GM19328 (cell line): ENCODE measurements around the gene ERFL.
"Not testable (repeated sequence)": the region's sequence is repeated elsewhere in the genome, so short reads cannot be mapped to it uniquely, and the experiment has no call there.

Source experiments
- ATAC-seq: cut with Tn5 transposase; IDR thresholded peaks from one replicate; pipeline ENCODE4 v1.9.1; 2021; ENCODE audit warnings: mild to moderate bottlenecking, moderate library complexity; ENCODE audit not compliant: unreplicated experiment

Gene ERFL

DNA sequence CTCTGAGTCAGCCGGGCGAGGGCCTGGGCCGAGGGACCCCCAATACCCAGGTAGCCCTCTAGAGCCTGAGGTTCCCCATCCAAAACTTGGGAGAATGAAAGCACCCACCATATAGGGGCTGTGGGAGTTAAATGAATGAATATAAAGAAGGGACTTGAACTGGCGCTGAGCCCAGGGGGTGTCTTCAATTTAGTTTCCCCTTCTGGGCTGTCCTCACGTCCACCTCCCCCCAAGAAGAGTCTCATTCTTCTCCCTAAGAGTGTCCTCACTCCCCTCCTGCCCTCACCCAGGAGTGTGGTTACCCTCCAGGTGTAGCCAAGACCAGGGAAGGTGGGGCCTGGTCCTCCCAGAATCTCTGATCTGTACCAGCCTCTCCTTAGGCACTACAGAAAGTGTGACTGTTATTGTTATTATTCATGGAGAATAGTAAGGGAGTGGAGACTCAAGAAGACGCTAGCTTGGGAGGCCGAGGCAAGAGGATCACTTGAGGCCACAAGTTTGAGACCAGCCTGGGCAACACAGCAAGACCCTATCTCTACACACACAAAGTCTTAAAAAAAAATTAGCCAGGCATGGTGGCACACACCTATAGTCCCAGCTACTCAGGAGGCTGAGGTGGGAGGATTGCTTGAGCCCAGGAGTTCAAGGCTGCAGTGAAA, 48.5 kb downstream of the ERFL start:
- no peak for ATAC-seq

DNA sequence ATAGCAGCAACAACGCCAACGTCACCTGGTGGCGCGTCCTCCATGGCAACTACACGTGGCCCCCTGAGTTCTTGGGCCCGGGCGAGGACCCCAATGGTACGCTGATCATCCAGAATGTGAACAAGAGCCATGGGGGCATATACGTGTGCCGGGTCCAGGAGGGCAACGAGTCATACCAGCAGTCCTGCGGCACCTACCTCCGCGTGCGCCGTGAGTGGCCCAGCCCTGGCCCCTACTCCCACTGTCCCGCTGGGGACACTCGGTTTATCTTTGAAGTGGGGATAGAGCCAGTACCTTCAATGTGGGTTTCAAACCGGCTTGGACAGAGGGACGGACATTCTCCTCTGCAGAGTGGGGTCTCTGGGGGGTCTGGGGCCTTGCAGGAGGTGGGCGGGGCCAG, 49.2 kb downstream of the ERFL start:
- no peak for ATAC-seq

DNA sequence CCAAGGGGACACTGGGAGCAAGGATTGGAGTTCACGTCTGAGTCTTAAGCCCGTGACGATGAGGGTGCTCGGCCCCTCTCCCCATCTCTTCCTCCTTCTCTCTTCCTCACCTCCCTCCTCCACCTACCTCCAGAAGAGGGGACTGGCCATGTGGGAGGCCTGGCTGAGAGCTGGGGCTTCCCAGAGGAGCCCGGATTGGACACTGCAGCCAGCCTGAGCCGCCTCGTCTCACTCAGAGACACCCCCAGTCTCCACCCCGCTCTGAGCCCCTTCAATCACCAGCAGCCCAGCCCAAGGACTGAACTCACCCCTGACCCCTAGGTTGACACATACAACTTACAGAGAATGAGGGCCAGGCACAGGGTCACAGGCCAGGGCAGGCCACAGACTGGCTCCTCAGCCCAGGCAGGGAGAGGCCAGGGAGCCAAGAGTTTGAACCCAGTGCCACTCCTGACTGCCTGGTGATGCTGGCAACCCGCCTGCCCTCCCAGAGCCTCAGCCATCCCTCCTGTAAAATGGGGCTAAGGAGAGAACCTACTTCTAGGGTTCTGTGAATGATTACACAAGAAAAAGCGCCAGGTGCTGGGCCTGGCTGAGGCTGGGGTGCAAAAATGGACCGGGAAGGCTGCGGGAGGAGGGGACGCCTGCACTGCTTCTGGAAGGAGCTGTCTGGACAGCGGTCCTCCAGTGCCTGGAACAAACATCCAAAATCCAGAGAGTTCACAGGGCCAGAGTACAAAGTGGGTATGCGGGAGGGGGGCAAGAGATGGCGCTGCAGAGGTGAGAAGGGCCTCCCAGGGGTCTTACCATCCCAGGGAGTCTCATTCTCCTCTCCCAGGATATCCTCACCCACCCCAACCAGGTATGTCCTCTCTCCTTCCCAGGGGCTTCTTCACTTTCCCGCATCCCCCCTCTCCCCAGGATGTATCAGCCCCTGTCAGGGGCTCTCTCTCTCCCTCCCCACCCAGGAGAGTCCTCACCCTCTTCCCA, 50.0 kb downstream of the ERFL start:
- ATAC-seq = no peak

DNA sequence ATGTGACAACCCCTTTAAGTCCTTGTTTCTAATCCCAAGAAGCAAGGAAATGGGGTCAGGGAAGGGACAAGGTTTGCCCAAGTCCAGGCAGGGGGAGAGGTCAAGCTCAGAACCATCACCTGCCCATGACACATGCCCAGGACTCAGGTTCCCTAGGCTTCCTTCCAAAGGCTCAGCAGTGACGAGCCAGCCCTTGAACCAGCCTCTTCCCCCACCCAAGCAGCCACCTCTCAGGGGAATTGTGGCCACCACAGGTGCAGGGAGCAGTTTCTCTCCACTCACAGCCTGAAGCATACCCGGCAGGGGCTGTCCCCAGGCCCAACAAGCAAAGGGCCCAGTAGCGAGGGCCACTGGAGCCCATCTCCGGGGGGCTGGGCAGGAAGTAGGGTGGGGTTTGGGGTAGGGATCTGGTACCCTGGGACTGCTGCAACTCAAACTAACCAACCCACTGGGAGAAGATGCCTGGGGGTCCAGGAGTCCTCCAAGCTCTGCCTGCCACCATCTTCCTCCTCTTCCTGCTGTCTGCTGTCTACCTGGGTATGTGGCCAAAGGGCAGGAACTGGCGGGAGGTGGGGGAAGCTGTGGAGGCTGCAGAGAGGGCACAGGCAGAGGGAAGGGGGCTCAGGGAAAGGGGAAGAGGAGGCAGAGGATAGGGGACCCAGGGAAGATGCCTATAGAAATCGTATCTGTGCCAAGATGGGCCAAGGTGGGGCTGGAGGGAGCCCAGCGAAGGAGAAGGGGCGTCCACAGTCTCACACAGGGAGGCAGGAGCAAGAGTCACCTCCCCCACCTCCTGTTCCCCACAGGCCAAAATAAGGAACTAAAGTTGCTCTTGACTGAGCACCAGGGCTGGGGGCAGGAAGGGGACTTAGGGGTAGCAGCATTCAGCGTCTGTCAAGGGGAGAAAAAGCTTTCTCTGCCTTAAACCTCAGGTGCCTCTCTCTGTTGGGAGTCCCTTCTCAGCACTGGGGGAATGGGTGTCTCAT, 51.1 kb downstream of the ERFL start, which contains the start of gene CD79A:
TSS of gene CD79A (plus strand) at position 433 of the 986 bp plus-strand sequence. CDS start at position 459, 26 bp downstream.
- ATAC-seq = peak; percentile 65

DNA sequence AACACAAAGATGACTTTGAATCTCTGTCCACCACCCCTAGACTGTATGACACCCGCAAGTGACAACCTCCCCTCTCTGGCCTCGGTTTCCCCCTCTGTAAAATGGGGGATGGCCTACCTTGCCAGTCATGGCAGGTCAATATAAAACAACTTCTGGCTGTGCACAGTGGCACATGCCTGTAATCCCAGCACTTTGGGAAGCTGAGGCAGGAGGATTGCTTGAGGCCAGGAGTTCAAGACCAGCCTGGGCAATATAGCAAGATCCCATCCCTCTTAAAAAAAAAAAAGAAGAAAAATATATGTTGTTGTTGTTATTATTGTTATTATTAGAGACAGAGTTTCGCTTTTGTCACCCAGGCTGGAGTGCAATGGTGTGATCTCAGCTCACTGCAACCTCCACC, 52.3 kb downstream of the ERFL start:
- ATAC-seq = not testable (repeated sequence)

DNA sequence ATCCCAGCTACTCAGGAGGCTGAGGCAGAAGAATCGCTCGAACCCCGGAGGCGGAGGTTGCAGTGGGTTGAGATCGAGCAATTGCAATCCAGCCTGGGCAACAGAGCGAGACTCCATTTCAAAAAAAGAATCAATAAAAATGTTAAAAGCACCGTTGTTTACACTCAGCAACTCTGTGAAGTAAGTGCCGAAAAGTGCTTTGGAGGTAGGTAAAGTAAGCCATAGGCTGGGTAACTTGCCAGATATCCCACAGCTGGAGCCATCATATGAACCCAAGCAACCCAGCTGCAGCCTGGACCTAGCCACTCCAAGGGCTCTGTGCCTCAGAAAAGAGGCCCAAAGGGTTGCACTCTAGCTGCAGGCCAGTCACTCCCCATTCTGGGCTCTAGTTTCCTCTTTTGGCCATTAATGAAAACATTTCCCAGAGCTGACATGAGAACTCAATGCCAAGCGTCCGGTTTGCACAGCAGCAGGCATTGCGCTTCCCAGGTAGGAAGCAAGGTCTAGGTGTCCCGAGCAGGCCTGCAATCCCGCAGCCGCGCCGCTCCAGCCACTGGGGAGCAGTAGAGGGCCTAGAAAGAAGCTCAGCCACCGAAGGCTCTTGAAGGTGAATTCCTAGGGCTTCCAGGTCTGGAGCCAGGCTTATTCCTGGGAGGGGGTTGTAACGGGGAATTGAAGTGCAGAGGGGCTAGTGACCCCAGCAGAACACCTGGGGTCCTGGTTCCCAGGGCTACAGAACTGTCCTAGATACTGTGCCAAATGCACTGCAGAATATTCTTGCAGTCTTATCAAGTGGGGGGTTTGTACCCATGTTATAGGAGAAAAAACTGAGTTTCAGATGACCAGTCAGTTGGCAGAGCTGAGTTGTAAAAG, 55.2 kb downstream of the ERFL start:
- ATAC-seq = no peak

DNA sequence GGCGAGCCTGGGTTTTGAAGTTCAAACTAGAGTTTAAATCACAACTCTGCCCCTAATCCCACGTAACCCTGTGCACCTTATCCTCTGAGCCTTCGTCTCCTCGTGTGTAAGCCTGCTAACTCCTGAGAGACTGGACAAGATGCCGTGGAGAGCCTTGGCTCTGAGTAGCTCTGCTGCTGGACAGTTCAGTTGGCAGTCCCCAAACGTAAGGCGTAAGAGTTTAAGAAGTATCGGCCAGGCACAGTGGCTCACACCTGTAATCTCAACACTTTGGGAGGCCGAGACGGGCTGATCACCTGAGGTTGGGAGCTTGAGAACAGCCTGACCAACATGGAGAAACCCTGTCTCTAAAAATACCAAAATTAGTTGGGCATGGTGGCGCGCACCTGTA, 55.9 kb downstream of the ERFL start:
- ATAC-seq = no peak

DNA sequence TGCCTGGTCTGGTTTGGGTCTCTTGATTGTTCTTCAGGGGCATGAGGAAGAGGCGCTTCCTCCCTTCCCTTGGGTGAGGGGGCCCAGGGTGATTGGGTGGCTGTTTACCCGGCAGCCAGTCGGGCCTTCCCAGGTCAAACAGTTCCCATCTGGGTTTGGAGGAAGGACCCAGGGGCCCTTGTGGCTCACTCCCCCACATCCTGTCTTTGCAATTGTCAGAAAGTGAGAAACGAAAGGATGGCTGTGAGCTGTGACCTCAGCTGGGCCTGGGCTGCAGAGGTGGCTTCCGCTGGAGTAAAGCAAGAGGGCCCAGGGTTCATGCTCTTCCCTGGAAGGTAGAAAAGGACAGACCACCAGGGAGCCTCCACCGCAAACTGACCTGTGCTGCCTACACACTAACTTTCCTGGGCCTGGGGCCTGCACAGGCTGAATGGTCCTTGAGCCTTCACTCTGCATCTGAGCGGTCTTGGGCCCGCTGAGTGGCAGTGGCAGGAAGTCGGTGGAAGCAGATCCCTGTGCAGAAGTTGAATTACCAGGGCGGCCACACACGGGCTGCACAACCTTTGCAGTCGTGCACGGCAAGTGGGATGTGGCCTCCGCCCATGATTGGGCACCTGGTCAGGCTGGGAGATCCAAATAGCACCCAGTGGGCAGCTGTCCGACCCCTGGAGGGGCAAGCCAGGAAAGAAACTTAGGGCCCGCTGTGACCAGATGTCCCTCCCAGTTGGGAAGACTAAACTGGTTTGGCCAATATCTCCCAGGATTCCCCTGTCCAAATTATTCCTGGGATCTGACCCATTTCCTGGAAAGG, 56.5 kb downstream of the ERFL start:
- no peak for ATAC-seq

DNA sequence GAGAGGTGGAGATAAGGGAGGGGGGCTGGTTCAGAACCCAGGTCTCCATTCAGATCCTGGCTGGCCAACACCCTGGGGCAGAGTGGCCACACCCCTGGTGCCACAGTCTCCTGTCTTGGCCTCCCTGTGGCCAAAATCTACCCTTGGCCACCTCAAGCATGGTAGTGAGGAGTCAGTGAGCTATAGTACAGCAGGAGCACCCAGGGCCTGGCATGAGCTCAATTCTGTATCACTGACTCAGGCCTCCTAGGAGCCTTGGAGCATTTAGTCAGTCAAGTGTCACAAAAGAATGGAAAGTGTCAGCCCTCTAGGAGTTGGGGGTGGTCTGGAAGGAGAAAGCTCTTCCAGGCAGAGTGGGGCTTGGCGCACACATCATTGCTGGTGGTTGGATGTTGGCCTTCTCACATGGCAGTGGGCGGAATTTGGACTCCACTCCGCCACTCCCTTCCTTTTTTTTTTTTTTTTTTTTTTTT, 57.8 kb downstream of the ERFL start:
- ATAC-seq = no peak

DNA sequence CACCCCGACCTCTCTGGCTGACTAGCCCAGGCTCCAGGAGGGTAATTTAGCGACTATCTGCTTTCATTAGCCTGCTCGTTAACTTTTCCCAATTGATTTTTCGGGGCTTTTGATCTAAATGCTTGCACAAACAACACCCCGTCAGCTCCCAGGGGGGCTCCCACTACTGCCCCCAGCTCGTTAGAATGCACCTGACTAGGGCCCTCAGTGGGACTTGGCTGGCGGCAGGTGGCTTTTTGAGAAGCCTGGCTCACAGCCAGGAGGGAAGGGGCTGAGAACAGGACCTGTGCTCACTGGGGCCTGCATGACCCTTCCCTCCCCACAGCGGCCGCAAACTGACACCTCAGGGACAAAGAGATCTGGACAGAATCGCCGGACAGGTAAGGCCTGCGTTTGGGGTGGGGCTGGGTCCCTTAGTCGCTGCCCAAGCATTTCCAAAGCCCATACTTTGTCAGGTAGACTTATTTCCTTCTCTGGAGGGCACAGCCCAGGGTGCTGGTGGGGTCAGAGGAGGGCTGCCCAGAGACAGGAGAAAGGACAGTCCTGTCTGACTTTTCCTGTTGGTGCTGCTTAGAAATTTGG, 58.8 kb downstream of the ERFL start:
- no peak for ATAC-seq

DNA sequence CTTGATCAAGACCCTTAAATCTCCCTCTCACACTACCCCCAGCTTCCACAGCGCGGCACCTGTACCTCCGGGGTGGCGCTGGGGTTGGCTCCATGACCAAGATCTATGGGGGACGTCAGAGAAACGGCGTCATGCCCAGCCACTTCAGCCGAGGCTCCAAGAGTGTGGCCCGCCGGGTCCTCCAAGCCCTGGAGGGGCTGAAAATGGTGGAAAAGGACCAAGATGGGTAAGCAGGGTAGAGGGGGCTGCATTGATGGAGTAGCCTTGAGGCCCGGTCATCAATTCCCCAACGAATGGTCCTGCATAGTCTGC, 59.3 kb downstream of the ERFL start:
- ATAC-seq = no peak

DNA sequence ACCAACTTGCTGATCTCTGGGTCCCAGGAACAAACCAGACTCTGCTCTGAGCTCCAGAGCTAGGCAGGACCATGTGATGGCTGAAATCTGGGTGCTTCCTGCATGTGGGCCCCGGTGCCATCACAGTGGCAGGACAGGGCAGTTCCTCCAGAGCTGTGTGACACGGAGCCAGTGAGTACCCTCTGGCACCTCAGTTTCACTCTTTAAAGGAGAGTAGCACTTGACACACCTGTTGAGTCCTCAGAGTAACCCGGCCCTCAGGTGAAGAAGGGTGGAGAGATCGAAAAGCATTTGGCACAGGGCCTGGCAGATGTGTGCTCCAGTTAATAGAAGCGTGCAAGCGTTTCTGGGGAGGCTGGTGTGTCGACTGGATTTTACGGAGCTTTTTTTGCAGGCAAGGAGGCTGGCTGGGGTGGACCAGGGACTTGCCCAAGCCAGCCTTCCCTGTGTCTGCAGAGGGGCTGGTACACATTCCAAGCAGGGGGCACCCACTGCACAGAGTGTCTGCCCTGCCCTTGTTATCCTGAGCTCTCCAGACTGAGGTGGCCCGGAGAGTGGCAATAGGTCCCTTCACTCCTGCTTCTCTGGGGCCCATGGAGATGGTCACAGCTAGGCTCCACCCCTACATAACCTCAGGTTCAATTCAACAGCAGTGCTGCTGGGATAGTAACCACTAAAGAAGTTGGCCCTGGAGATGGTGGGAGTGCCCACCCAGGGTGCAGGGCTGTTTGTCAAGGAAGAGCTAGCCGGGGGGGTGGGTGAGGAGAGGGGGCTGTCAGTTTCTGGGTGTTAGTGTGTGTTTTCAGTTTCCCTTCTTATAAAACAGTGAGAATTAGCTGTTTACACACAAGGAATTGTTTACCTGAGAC, 59.9 kb downstream of the ERFL start:
- no peak for ATAC-seq

DNA sequence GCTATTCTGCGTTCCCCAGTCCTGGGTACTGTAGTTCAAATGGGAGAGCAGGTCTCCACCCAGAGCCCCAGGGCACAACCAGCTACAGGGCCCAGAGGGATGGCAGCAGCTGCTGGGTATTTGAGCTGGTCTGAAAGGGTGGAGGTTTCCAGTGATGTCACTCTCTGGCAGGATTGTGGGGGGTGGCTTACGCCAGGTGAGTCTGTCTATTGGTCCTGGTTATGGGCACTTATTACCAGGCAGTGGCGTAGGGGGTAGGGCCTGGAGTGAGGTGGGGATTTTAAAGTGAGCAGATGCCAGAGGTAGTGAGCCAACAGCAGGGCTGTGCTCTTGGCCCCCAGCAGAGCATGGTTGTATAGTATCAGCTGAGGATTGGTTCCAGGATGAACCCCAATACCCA, 62.0 kb downstream of the ERFL start:
- no peak for ATAC-seq

DNA sequence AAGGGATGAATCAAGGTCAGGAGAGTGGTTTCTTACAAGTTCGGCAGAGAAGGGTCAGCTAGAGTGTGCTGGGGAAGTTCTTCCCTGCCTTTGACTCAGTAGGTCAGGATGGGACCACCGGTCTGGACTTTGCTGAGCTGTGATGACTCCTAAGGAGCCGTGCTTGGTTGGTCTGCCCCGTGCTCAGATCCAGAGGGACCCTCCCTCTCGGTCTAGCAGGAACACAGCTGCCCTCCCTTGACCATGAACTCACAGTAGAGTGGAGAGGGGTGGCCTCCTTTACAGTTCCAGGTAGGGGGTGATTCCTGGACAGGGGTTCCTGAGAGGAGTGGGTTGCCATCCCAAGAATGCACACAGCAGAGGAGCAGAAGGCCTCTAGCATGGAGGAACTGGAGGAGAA, 63.9 kb downstream of the ERFL start:
- no peak for ATAC-seq

DNA sequence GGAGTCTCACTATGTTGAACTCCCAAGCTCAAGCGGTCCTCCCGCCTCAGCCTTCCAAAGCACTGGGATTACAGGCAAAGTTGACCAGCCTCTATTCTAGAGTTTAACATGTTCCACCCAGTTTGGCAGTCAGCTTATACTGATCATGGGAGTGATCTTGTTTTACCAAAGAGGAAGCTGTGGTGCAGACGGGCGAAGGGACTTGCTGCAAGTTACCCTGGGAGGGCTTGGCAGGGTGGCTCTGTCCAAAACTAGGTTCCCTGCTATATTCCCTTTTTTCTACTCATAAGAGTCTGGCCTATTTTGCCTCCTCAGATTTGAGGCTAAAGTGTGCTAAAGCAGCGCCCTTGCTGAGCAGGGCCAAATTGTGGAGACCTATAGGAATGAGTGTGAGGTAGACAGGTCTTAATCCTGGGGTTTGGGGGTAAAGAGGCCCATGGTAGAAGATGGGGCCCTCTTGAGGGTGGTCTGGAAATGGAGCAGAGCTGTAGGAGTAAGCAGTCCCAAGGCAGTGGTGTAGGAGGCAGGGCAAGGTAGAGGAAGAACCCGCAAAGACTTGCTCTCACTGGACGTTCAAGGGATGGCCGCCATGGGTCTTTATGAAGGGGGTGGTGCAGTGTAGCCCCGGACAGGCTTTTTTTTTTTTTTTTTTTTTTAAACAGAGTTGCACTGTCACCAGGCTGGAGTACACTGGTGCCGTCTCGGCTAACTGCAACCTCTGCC, 64.9 kb downstream of the ERFL start:
- ATAC-seq = no peak

DNA sequence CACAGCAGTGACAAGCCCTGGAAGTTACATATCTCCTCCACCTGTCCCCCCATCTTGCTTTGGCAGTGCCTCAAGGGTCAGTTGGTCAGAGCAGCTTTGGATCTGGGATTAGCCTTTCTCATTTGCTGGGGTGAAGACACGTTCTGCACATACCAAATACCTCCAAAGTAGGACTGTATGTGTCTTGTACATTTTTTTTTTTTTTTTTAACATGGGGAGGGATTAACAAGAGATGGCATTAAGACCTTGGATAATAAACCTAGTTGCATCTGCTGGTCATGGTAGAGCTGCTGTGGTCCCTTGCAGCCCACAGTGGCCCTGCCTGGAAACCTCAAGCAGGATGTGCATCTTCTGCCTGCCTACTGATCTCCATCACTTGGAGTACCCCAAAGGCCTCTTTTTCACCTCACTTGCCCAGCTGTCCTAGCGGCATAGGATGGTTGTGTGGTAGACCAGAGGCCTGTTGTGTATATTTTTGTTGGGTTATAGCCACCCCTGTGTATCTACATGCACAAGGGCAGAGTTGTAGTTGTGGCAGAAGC, 65.7 kb downstream of the ERFL start:
- no peak for ATAC-seq

DNA sequence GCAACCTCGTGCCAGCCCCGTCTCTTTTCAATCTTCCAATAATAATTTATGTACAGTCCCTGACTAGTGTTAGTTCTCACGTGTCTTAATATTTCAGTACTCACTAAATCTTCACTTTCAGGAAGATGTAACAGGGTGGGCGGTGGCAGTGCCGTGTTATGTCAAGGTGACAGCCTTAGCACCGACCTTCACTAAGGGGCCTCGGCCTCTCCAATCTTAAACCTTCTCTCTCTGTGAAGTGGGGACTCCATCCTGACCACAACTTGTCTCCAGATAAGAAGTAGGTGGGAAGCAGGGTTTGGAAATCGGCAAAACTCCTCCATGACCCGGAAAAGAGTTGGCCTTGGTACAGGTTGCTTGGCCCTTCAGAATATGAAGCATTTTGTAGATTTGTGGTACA, 66.4 kb downstream of the ERFL start:
- no peak for ATAC-seq
